ENCODE data around the gene BET1.

DNA sequence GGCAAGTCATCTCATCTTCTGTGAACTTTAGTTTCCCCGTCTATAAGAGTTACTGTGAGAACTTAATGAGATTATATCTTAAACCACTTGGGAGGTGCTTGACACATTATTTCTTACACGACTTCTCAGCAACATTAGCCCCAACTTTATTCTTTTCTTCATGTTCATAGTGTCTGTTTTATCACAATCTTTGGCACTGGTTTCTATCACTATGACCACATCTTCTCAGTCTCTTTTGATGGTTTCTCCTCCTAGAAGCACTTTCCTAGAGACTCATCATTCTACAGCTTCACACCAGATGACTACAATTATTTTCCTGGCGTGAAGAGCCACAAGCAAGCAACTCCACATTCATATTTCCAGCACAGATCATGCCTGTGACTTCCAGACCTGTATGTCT, 26.5 kb upstream of the BET1 start:
- TF ChIP-seq, protein P1, sequence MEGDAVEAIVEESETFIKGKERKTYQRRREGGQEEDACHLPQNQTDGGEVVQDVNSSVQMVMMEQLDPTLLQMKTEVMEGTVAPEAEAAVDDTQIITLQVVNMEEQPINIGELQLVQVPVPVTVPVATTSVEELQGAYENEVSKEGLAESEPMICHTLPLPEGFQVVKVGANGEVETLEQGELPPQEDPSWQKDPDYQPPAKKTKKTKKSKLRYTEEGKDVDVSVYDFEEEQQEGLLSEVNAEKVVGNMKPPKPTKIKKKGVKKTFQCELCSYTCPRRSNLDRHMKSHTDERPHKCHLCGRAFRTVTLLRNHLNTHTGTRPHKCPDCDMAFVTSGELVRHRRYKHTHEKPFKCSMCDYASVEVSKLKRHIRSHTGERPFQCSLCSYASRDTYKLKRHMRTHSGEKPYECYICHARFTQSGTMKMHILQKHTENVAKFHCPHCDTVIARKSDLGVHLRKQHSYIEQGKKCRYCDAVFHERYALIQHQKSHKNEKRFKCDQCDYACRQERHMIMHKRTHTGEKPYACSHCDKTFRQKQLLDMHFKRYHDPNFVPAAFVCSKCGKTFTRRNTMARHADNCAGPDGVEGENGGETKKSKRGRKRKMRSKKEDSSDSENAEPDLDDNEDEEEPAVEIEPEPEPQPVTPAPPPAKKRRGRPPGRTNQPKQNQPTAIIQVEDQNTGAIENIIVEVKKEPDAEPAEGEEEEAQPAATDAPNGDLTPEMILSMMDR (IDR thresholded peaks at IDR 0.05; ENCODE audit: poor library complexity) = no peak
- no peak for TF ChIP-seq EZH2 (IDR thresholded peaks at IDR 0.05; ENCODE audit: borderline replicate concordance)

All from hepatocyte (in vitro differentiated cells).